Progenitor cell of endocrine pancreas (in vitro differentiated cells): ENCODE data around the gene MREG. TPM values are rescaled to one million over a fixed set of nuclear protein-coding genes. Genes with fewer than 3 reads are reported as not detected.
A peak's percentile ranks its signal among the peaks of the same experiment; 100 is the strongest.

ENCODE experiments used
- DNase-seq: peaks from one replicate; pipeline ENCODE4 v3.0.0; 2021; ENCODE audit warnings: low spot score; ENCODE audit not compliant: unreplicated experiment
- H3K27ac Mint-ChIP-seq: 2 replicates; pipeline ENCODE4 v1.8.0; 2021; ENCODE audit warnings: mild to moderate bottlenecking, moderate library complexity, mixed read lengths
- H3K27me3 Mint-ChIP-seq: 2 replicates; pipeline ENCODE4 v1.8.0; 2021; ENCODE audit warnings: mixed read lengths
- H3K36me3 Mint-ChIP-seq: 2 replicates; pipeline ENCODE4 v1.8.0; 2022; ENCODE audit warnings: mixed read lengths; ENCODE audit not compliant: insufficient read depth
- H3K4me1 Mint-ChIP-seq: 2 replicates; pipeline ENCODE4 v1.8.0; 2021; ENCODE audit warnings: low read depth, mixed read lengths
- H3K4me3 Mint-ChIP-seq: 2 replicates; pipeline ENCODE4 v1.8.0; 2021; ENCODE audit warnings: low read depth, mild to moderate bottlenecking, moderate library complexity, mixed read lengths
- H3K9me3 Mint-ChIP-seq: 2 replicates; pipeline ENCODE4 v1.8.0; 2021; ENCODE audit warnings: low read depth, mixed read lengths
- CTCF ChIP-seq: fragments of 200-600 bp; sonication (generic); IDR thresholded peaks from one replicate; pipeline ENCODE4 v1.5.0; 2021; ENCODE audit warnings: antibody characterized with exemption, mild to moderate bottlenecking; ENCODE audit not compliant: unreplicated experiment
- total RNA-seq: library from RNA; stranded (reverse); gene quantifications from 2 replicates; pipeline ENCODE4 v1.2.1, GENCODE V29; 2021

MREG gene
- total RNA-seq, 1 donor from 2014 or later: 26.8 TPM

- TF ChIP-seq CTCF: no peak
- Mint-ChIP-seq H3K4me1 (peaks cover 12% of the 10 kb centered on the region), H3K36me3 (peaks cover 1% of the 10 kb centered on the region), H3K27ac (peak overlapping the region; percentile 16), H3K4me3 (no peak overlapping the region), H3K9me3 (no peaks in the 10 kb centered on the region), H3K27me3 (no peaks in the 10 kb centered on the region)
- DNase-seq: no peak
Measured at GRCh38 chr2:216006164-216006663, 7.1 kb downstream of the MREG start.

GRCh38 chr2:216004697-216005283 is 8.6 kb downstream of the MREG start:
- no peaks in the 10 kb centered on the region for H3K9me3 Mint-ChIP-seq
- H3K4me3 Mint-ChIP-seq: no peak overlapping the region
- DNase-seq: no peak
- H3K27me3 Mint-ChIP-seq: no peaks in the 10 kb centered on the region
- no peak overlapping the region for H3K27ac Mint-ChIP-seq
- no peak for TF ChIP-seq CTCF
- H3K36me3 Mint-ChIP-seq: no peaks in the 10 kb centered on the region
- H3K4me1 Mint-ChIP-seq: peaks cover 11% of the 10 kb centered on the region

GRCh38 chr2:216003876-216004696 is 9.3 kb downstream of the MREG start:
- Mint-ChIP-seq H3K9me3 (no peaks in the 10 kb centered on the region), H3K4me1 (peaks cover 11% of the 10 kb centered on the region), H3K4me3 (no peak overlapping the region), H3K27ac (no peak overlapping the region), H3K27me3 (no peaks in the 10 kb centered on the region), H3K36me3 (no peaks in the 10 kb centered on the region)
- DNase-seq: no peak
- TF ChIP-seq CTCF: no peak

GRCh38 chr2:216002693-216003092 is 10.7 kb downstream of the MREG start:
- H3K36me3 Mint-ChIP-seq: no peaks in the 10 kb centered on the region
- DNase-seq: no peak
- H3K27me3 Mint-ChIP-seq: no peaks in the 10 kb centered on the region
- no peak overlapping the region for H3K4me3 Mint-ChIP-seq
- peaks cover 11% of the 10 kb centered on the region for H3K4me1 Mint-ChIP-seq
- TF ChIP-seq CTCF: no peak
- no peaks in the 10 kb centered on the region for H3K9me3 Mint-ChIP-seq
- H3K27ac Mint-ChIP-seq: peak overlapping the region; percentile 85

- H3K27ac Mint-ChIP-seq: peak overlapping the region; percentile 85
- no peaks in the 10 kb centered on the region for H3K9me3 Mint-ChIP-seq
- H3K4me3 Mint-ChIP-seq: no peak overlapping the region
- no peak for TF ChIP-seq CTCF
- H3K27me3 Mint-ChIP-seq: no peaks in the 10 kb centered on the region
- H3K4me1 Mint-ChIP-seq: peaks cover 11% of the 10 kb centered on the region
- DNase-seq: no peak
- no peaks in the 10 kb centered on the region for H3K36me3 Mint-ChIP-seq
Measured at GRCh38 chr2:216002101-216002678, 11.2 kb downstream of the MREG start.
